Measurements from ENCODE around the gene AKR1B15. TPM values are rescaled to one million over a fixed set of nuclear protein-coding genes. Genes with fewer than 3 reads are reported as not detected.
"Not testable (repeated sequence)": the region's sequence is repeated elsewhere in the genome, so short reads cannot be mapped to it uniquely, and the experiment has no call there.

Gene AKR1B15
- total RNA-seq, 2 experiments from 2014 or later, result not detected

GRCh38 chr7:134539380-134540004 is 9.4 kb upstream of the AKR1B15 start:
- ChIA-PET CTCF (no interaction called here), POLR2A (no interaction called here)
- intact Hi-C loops (cut with DNase I, micrococcal nuclease), result no loop called here
- DNase-seq (no peak), ATAC-seq (ENCODE audit: poor library complexity) (no peak)
- Mint-ChIP-seq H3K27ac (no peak overlapping the region), H3K4me1 (ENCODE audit: low read depth) (no peaks in the 10 kb centered on the region), H3K9me3 (no peaks in the 10 kb centered on the region), H3K36me3 (ENCODE audit: low read depth) (no peaks in the 10 kb centered on the region), H3K27me3 (peaks cover 31% of the 10 kb centered on the region), H3K4me3 (no peak overlapping the region)
- no peaks in the 10 kb centered on the region for H3K9me3 ChIP-seq (ENCODE audit: control insufficient read depth in 1 of 2, insufficient read depth in 1 of 2, low read length in 2 of 2)
- H3K4me3 ChIP-seq (ENCODE audit: low read length), result no peak overlapping the region
- no peaks in the 10 kb centered on the region for H3K4me1 ChIP-seq (ENCODE audit: insufficient read depth, low read length)
- TF ChIP-seq CTCF (IDR thresholded peaks at IDR 0.05), result no peak
- peaks cover 0 to 3% of the 10 kb centered on the region in 2 experiments for H3K27me3 ChIP-seq (ENCODE audit: control insufficient read depth in 1 of 2, insufficient read depth in 2 of 2, low read length in 2 of 2)
- no peak overlapping the region for H3K27ac ChIP-seq (ENCODE audit: low read depth in 1 of 2, low read length in 2 of 2)
- H3K36me3 ChIP-seq (ENCODE audit: insufficient read depth, low read length), result no peaks in the 10 kb centered on the region

DNA sequence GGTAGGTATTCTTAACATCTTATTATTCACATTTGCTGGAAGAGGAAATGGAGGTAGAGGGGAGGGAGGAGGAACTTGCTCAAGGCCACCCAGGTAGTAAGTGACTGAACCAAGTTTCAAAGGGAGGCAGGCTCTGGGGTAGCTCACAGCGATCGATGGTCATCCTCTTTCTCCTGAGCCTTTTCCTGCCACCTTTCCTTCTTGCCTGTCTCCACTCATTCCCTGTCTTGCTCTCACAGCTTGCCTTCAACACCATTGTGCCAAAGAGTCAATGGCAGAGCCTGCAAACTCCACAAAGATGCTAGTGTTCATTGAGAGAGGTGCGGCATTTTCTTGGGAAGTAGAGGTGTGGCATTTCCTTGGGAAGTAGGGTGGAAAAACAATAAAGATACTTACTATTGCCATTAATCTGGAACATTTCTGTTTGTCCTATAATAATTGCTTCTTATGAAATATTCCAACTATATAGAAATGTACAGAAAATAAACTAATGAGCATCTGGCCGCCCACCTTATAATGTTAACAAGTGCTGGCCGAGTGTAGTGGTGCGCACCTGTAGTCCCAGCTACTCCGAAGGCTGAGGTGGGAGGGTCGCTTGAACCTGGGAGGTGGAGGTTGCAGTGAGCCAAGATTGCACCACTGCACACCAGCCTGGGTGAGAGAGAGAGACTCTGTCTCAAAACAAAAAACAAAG is 7.3 kb upstream of the AKR1B15 start:
- H3K27ac Mint-ChIP-seq; intact Hi-C loops (cut with DNase I, micrococcal nuclease); DNase-seq; ATAC-seq (ENCODE audit: poor library complexity); H3K36me3 Mint-ChIP-seq (ENCODE audit: low read depth); H3K4me1 ChIP-seq (ENCODE audit: insufficient read depth, low read length); POLR2A ChIA-PET; H3K9me3 ChIP-seq (ENCODE audit: control insufficient read depth in 1 of 2, insufficient read depth in 1 of 2, low read length in 2 of 2); H3K4me3 Mint-ChIP-seq; H3K4me3 ChIP-seq (ENCODE audit: low read length); H3K27me3 ChIP-seq (ENCODE audit: control insufficient read depth in 1 of 2, insufficient read depth in 2 of 2, low read length in 2 of 2); H3K27ac ChIP-seq (ENCODE audit: low read depth in 1 of 2, low read length in 2 of 2); H3K36me3 ChIP-seq (ENCODE audit: insufficient read depth, low read length); H3K9me3 Mint-ChIP-seq; CTCF ChIA-PET; H3K4me1 Mint-ChIP-seq (ENCODE audit: low read depth): not testable (repeated sequence)
- peaks cover 43% of the 10 kb centered on the region for H3K27me3 Mint-ChIP-seq

DNA sequence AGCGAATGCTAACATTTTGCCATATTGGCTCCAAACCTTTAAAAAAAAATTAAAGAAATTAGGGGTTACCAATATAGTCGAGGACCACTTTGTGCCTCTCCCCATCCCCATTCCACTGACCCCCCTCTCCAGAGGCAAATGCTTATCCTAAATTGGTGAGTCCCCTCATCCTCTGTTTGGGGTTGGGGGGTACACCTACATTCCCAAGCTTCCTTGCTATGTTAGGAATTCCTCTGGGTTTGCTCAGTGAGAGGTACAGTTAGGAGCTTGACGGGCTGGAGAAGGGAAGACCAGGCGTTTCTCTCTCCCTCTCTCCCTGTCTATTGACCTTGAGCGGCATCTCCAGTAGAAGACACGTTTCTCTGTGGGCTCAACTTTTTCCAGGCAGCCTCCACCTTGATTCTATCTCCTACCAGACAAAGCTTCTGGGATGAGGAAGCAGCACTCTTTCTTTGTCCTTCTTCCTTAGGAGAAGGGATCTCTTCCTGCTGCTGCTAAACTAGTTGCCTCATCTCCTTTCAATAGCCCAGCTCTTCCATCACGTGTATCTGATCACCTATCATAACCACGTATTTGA is 6.6 kb upstream of the AKR1B15 start:
- ChIA-PET POLR2A (no interaction called here), CTCF (no interaction called here)
- H3K4me1 ChIP-seq (ENCODE audit: insufficient read depth, low read length), result no peaks in the 10 kb centered on the region
- no peak overlapping the region for H3K27ac ChIP-seq (ENCODE audit: low read depth in 1 of 2, low read length in 2 of 2)
- intact Hi-C loops (cut with DNase I, micrococcal nuclease), result no loop called here
- H3K9me3 ChIP-seq (ENCODE audit: control insufficient read depth in 1 of 2, insufficient read depth in 1 of 2, low read length in 2 of 2), result no peaks in the 10 kb centered on the region
- DNase-seq (no peak), ATAC-seq (ENCODE audit: poor library complexity) (no peak)
- Mint-ChIP-seq H3K4me1 (ENCODE audit: low read depth) (no peaks in the 10 kb centered on the region), H3K27me3 (peaks cover 49% of the 10 kb centered on the region), H3K9me3 (no peaks in the 10 kb centered on the region), H3K36me3 (ENCODE audit: low read depth) (no peaks in the 10 kb centered on the region), H3K4me3 (no peak overlapping the region), H3K27ac (no peak overlapping the region)
- H3K4me3 ChIP-seq (ENCODE audit: low read length), result no peak overlapping the region
- no peak for TF ChIP-seq CTCF (IDR thresholded peaks at IDR 0.05)
- H3K36me3 ChIP-seq (ENCODE audit: insufficient read depth, low read length), result no peaks in the 10 kb centered on the region
- H3K27me3 ChIP-seq (ENCODE audit: control insufficient read depth in 1 of 2, insufficient read depth in 2 of 2, low read length in 2 of 2), result peaks cover 0 to 6% of the 10 kb centered on the region in 2 experiments

Data from CD4-positive, alpha-beta T cell (primary cell).